HepG2 (cell line): Measurements from ENCODE around the gene THPO. TPM values are rescaled to one million over a fixed set of nuclear protein-coding genes. Genes with fewer than 3 reads are reported as not detected.

ENCODE experiments used
- ATAC-seq: fragments of 200-7000 bp; cut with Tn5 transposase; 3 replicates; pipeline ENCODE4 v1.9.1; 2020; ENCODE audit warnings: mild to moderate bottlenecking, moderate library complexity
- BruUV-seq: library from RNA; stranded (reverse); fragments of 400-500 nt; replicated peaks from 2 replicates; lab custom pipeline; 2021; lab: Mats Ljungman, UMichigan
- CTCF ChIA-PET: fragments of 300-600 bp; formaldehyde crosslinking; extraction: SDS; loops from one replicate; lab custom pipeline; 2021; ENCODE audit warnings: low total read pairs, inconsistent platforms, low intra/inter-chr PET ratio; lab: Yijun Ruan, JAX
- POLR2A ChIA-PET: fragments of 350-600 bp; sonication (Branson Sonifier 250); formaldehyde crosslinking; loops from one replicate; lab custom pipeline; 2020; ENCODE audit warnings: antibody characterized with exemption, inconsistent platforms; lab: Yijun Ruan, JAX
- DNase-seq: peaks from one replicate; pipeline ENCODE4 v3.0.0-alpha.2; 2015; ENCODE audit warnings: low spot score
- FAIRE-seq: peaks from 3 replicates; lab custom pipeline; 2011; peaks lifted over from hg19 to GRCh38; lab: Jason Lieb, UNC
- H2AFZ ChIP-seq: one replicate; pipeline ENCODE4 v1.6.1; 2011; ENCODE audit warnings: low read length, inconsistent platforms
- H3K27ac ChIP-seq: fragments of 300-600 bp; 3 replicates; pipeline ENCODE4 v1.8.0; 2011; ENCODE audit warnings: mixed run types, mild to moderate bottlenecking, mixed read lengths, low read length, inconsistent platforms; ENCODE audit not compliant: insufficient read depth; ENCODE audit errors: extremely low read length
- H3K27me3 ChIP-seq, 2 experiments: fragments of 200-600 bp in 1 of 2; 2 replicates in 1 of 2; 3 replicates in 1 of 2; pipeline versions ENCODE4 v1.6.0 to v1.8.0; 2011; ENCODE audit warnings: low read length in 2 of 2, mild to moderate bottlenecking in 2 of 2, moderate library complexity in 2 of 2, inconsistent platforms in 1 of 2; ENCODE audit not compliant: insufficient read depth in 2 of 2, control insufficient read depth in 1 of 2
- H3K36me3 ChIP-seq, 2 experiments: fragments of 200-600 bp in 1 of 2; replicated peaks in 1 of 2; 2 replicates in 1 of 2; 3 replicates in 1 of 2; pipeline versions ENCODE4 v1.5.1 to v1.8.0; 2011; ENCODE audit warnings: low read length in 2 of 2, inconsistent platforms in 1 of 2; ENCODE audit not compliant: insufficient read depth in 2 of 2, control insufficient read depth in 1 of 2
- H3K4me1 ChIP-seq: 2 replicates; pipeline ENCODE4 v1.5.1; 2012; ENCODE audit warnings: low read length, inconsistent platforms; ENCODE audit not compliant: insufficient read depth
- H3K4me2 ChIP-seq: 2 replicates; pipeline ENCODE4 v1.6.0; 2011; ENCODE audit warnings: low read depth, low read length, inconsistent platforms
- H3K4me3 ChIP-seq, 3 experiments: fragments of 200-600 bp in 1 of 3; sonication (generic), shearing (Covaris generic) in 1 of 3; replicated peaks in 1 of 3; 2 replicates each; pipeline ENCODE4 v1.5.1; 2011 to 2016; ENCODE audit warnings: low read length in 3 of 3, inconsistent platforms in 2 of 3, low read depth in 2 of 3, mild to moderate bottlenecking in 2 of 3, control low read depth in 1 of 3, mixed read lengths in 1 of 3; ENCODE audit not compliant: insufficient read depth in 1 of 3
- H3K79me2 ChIP-seq: one replicate; pipeline ENCODE4 v1.6.1; 2011; ENCODE audit warnings: low read length, inconsistent platforms; ENCODE audit not compliant: insufficient read depth
- H3K9ac ChIP-seq: 2 replicates; pipeline ENCODE4 v1.6.0; 2011; ENCODE audit warnings: mild to moderate bottlenecking, low read depth, low read length, inconsistent platforms; ENCODE audit not compliant: insufficient read depth
- H3K9me3 ChIP-seq: 2 replicates; pipeline ENCODE4 v1.5.1; 2012; ENCODE audit warnings: mild to moderate bottlenecking, low read length
- H4K20me1 ChIP-seq: 2 replicates; pipeline ENCODE4 v1.6.0; 2011; ENCODE audit warnings: inconsistent platforms, mild to moderate bottlenecking, low read length, moderate library complexity; ENCODE audit not compliant: insufficient read depth
- TEAD3 ChIP-seq: optimal IDR thresholded peaks from 2 replicates; pipeline ENCODE3; 2016; ENCODE audit warnings: borderline replicate concordance
- WGBS: methylation state at CpG from one replicate; pipeline ENCODE4 v1.1.6; 2017; ENCODE audit warnings: low lambda C conversion rate; 5-methylcytosine and 5-hydroxymethylcytosine counted together
- in situ Hi-C: cut with HindIII; loops from 2 replicates; pipeline ENCODE4 v1.10.0; 2017; ENCODE audit warnings: low pct_unique_long_range_greater_than_20kb; ENCODE audit not compliant: extremely low pct_ligation_motif_present
- intact Hi-C: fragments of 100-400 bp; cut with micrococcal nuclease; formaldehyde crosslinking; loops from one replicate; pipeline ENCODE4 v1.10.0; 2022; ENCODE audit not compliant: unreplicated experiment
- polyA plus RNA-seq, 8 experiments: library from polyadenylated mRNA; depleted of rRNA in 3 of 8; stranded (reverse) in 7 of 8; unstranded in 1 of 8; fragments of >200 nt; fragmentation: Illumina TruSeq in 4 of 8; extraction: Trizol in 4 of 8; gene quantifications; 2 replicates each; pipeline versions ENCODE4 v1.2.1 to v1.2.3, GENCODE V29; 2011 to 2016; ENCODE audit warnings: low read depth in 4 of 8, missing spikeins in 1 of 8, mixed read lengths in 1 of 8; ENCODE audit not compliant: insufficient read depth in 1 of 8
- total RNA-seq, 5 experiments: library from RNA; depleted of rRNA; stranded (reverse); fragments of >200 nt; fragmentation: Illumina TruSeq; extraction: Trizol; gene quantifications; 2 replicates each; pipeline ENCODE4 v1.2.3, GENCODE V29; 2016; ENCODE audit warnings: low read depth in 1 of 5
- TF ChIP-seq, protein P1 (sequence below), 2 experiments: sonication (generic) in 1 of 2; formaldehyde crosslinking in 1 of 2; IDR thresholded peaks; 2 replicates each; pipeline versions ENCODE4 v1.6.1 to v1.9.0; 2014 to 2022; ENCODE audit warnings: antibody characterized with exemption in 1 of 2, borderline replicate concordance in 1 of 2, inconsistent platforms in 1 of 2, low read depth in 1 of 2, missing genetic modification reagents in 1 of 2
- TF ChIP-seq, protein P2 (sequence below): sonication (generic); formaldehyde crosslinking; IDR thresholded peaks from 2 replicates; pipeline ENCODE4 v1.8.1; 2023; ENCODE audit warnings: mild to moderate bottlenecking, moderate library complexity, missing genetic modification reagents
- TF ChIP-seq, protein P3 (sequence below): sonication (generic); formaldehyde crosslinking; IDR thresholded peaks from 2 replicates; pipeline ENCODE4 v1.5.1; 2020; ENCODE audit warnings: missing genetic modification reagents, mild to moderate bottlenecking, borderline replicate concordance
- TF ChIP-seq, protein P4 (sequence below): IDR thresholded peaks from 2 replicates; pipeline ENCODE4 v1.6.1; 2016; ENCODE audit warnings: missing compliant biosample characterization, missing genetic modification reagents, borderline replicate concordance

Gene THPO
- total and polyA plus RNA-seq, 2 of the 13 experiments (the other 11 are each of a cell fraction or from before 2014, with no cell fraction given): 2.8 to 4.8 TPM

DNA sequence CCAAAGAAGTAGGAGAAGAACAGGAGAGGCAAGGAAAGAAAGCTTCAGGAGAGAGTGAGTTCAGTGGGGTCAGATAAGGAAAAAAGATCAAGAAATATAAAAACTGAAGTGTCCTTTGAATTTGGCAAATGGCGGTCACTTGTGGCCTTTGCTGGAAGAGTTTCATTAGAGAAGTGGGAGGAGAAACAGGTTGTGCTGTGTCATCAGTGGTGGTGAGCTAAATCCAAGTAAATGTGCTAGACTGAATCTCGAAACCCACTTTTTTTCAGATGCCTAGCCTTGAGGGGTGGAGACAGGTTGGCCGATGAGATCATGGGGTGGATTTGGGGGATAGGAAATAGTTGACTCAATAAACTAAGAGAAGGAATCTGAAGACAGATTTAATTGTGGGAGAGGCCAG, 45.6 kb upstream of the THPO start (continued):
- TF ChIP-seq, protein P1, sequence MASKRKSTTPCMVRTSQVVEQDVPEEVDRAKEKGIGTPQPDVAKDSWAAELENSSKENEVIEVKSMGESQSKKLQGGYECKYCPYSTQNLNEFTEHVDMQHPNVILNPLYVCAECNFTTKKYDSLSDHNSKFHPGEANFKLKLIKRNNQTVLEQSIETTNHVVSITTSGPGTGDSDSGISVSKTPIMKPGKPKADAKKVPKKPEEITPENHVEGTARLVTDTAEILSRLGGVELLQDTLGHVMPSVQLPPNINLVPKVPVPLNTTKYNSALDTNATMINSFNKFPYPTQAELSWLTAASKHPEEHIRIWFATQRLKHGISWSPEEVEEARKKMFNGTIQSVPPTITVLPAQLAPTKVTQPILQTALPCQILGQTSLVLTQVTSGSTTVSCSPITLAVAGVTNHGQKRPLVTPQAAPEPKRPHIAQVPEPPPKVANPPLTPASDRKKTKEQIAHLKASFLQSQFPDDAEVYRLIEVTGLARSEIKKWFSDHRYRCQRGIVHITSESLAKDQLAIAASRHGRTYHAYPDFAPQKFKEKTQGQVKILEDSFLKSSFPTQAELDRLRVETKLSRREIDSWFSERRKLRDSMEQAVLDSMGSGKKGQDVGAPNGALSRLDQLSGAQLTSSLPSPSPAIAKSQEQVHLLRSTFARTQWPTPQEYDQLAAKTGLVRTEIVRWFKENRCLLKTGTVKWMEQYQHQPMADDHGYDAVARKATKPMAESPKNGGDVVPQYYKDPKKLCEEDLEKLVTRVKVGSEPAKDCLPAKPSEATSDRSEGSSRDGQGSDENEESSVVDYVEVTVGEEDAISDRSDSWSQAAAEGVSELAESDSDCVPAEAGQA (IDR thresholded peaks at IDR 0.05; ENCODE audit: low read depth): no peak
- TF ChIP-seq, protein P1 (CRISPR knock-in tag; IDR thresholded peaks at IDR 0.05; ENCODE audit: borderline replicate concordance): no peak
- TF ChIP-seq TEAD3 (CRISPR knock-in tag): no peak
- TF ChIP-seq, all 625 proteins: peak for 0

DNA sequence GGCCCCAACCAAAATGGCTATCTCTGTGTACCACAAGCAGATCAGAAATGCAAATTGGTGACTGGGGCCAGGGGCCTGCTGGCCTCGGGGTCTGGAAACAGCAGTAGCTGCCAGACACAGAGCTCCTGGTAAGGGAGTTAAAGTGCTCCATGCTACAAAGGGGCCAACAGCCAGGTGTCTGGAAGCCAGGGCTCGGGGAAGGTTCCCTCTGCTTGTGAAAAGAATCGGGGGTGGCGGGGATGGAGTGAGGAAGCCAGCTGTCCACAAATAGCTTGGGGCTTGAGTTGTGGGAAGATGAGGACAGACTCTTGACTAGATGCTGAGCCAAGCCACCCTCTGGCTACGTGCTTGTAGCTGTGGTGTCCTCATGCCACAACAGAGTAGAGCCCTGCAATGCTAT, 41.2 kb upstream of the THPO start:
- ATAC-seq (no peak), FAIRE-seq (no peak), DNase-seq (no peak)
- Histone ChIP-seq H3K36me3 (no peaks in the 10 kb centered on the region), H3K27ac (no peak overlapping the region), H2AFZ (no peak overlapping the region), H3K4me2 (no peak overlapping the region), H3K9ac (no peak overlapping the region), H4K20me1 (no peaks in the 10 kb centered on the region), H3K27me3 (no peaks in the 10 kb centered on the region), H3K79me2 (no peaks in the 10 kb centered on the region), H3K9me3 (peaks cover 3% of the 10 kb centered on the region; the same call in 1 of the 2 replicates), H3K4me1 (peaks cover 37% of the 10 kb centered on the region), H3K4me3 (no peak overlapping the region)
- BruUV-seq: no TSS peak
- in situ Hi-C loops (no loop called here), intact Hi-C loops (loop anchor here (5.0 kb wide), 1 partner anchor 123 kb away; no protein-coding TSS in a partner anchor)
- TF ChIP-seq, protein P2, sequence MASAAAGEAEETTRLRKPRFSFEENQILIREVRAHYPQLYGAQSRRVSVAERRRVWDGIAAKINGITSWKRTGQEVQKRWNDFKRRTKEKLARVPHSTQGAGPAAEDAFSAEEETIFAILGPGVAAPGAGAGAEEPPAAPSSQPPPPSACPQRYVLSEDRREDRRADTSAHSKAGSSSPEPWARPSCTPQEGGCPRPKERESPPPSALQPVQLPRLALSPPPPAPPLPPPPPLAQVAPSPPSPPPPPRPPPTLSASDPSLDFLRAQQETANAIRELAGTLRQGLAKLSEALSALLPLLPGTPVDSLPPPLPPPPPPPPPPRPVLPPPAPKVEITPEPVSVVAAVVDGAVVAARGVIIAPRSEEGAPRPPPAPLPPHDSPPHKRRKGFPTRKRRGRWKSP (CRISPR knock-in tag): no peak
- TF ChIP-seq, protein P3, sequence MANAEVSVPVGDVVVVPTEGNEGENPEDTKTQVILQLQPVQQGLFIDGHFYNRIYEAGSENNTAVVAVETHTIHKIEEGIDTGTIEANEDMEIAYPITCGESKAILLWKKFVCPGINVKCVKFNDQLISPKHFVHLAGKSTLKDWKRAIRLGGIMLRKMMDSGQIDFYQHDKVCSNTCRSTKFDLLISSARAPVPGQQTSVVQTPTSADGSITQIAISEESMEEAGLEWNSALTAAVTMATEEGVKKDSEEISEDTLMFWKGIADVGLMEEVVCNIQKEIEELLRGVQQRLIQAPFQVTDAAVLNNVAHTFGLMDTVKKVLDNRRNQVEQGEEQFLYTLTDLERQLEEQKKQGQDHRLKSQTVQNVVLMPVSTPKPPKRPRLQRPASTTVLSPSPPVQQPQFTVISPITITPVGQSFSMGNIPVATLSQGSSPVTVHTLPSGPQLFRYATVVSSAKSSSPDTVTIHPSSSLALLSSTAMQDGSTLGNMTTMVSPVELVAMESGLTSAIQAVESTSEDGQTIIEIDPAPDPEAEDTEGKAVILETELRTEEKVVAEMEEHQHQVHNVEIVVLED: no peak
- TF ChIP-seq, protein P4, sequence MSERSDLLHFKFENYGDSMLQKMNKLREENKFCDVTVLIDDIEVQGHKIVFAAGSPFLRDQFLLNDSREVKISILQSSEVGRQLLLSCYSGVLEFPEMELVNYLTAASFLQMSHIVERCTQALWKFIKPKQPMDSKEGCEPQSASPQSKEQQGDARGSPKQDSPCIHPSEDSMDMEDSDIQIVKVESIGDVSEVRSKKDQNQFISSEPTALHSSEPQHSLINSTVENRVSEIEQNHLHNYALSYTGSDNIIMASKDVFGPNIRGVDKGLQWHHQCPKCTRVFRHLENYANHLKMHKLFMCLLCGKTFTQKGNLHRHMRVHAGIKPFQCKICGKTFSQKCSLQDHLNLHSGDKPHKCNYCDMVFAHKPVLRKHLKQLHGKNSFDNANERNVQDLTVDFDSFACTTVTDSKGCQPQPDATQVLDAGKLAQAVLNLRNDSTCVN: no peak
- WGBS: 45% methylated on average over 5 of the region's 5 CpGs
- CTCF ChIA-PET: no interaction called here
- POLR2A ChIA-PET: no interaction called here
